HL-60/S4 treated with phorbol 12-myristate 13-acetate at 8.2 ng/mL for 4 days and 3 days (cell line): ENCODE results near the gene HSPA5.
"Not testable (repeated sequence)": the region's sequence is repeated elsewhere in the genome, so short reads cannot be mapped to it uniquely, and the experiment has no call there.

Experiments
- in situ Hi-C: fragments of 300-500 bp; cut with MboI; formaldehyde crosslinking; loops from 2 replicates; pipeline ENCODE4 v1.15.0; 2022; ENCODE audit warnings: low sequenced_read_pairs

HSPA5 gene

DNA sequence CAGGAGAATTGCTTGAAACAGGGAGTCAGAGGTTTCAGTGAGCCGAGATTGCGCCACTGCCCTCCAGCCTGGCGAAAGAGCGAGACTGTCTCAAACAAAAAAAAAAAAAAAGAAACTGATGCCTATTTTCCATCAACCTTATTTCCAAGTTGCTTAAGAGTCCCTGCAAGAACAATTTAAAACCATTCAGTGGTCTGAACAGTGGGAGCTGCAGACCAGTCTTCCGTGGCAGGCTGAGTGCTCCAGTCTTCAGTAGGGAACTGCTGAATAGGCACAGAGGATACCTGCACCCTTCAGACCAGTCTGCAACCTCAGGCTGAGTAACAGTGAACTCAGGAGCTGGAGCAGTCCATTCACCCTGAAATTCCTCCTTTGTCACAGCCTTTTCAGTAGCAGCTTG is 46.7 kb downstream of the HSPA5 start:
- in situ Hi-C loops = not testable (repeated sequence)

DNA sequence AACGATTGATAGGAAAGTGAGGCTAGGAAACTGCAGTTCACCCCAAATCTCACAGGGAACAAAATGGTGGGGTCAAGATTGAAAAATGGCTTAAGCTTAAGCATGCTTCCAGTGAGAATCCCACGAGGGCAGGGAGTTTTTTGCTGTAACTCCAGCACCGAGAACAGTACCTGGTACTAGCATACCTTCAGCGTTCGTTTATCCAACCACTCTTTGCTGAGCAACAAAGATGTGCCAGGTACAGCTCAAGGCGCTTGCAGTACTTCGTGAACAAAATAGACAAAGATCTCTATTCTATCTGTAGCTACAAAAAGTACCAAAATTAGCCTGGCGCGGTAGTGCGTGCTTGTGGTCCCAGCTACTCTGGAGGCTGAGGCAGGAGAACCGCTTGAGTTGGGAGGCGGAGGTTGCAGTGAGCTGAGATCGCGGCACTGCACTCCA is 50.8 kb downstream of the HSPA5 start:
- in situ Hi-C loops = no loop called here

DNA sequence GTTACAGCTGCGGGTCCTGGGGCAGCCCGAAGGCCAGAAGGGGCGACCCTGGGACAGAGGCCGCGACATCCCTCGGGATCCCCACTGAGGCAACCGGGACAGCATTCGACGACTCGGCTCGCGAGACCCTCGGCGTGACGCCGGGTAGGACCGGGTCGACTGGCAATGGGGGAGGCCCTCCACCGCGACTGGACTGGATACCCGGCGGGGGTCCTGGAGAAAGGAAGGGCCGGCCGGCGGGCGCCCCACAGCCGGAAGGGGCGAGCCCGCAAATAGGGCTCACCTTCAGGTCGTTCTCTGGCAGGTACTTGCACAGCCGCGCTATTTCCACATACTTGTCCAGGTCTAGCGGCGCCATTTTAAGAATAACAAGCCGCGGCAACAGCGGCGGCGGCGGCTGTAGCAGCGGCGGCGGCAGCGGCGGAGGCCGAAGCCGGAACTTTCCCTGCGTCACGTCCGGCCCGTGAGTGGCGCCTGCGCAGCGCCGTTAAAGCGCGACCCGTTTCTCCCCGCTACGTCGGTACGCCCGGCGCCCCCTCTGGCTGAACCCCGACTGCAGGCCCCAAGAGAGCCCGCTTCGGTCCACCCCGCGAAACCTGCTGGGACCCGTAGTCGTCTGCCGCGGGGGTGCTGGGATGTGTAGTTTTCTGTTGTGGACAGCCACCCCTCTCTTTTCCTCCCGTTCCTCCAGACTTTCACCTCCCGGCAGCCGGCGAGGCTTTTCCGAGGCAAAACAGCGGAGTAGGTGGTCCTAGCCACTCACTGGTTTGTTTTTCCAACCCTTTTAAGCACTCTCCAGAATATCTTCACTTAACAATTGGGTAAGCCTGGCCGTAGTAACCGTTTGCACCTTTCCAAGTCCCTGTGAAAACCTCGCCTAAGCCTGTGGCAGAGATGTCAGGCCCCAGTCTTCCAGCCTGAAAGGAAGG is 51.5 kb downstream of the HSPA5 start, which contains the start of gene PPP6C:
Gene PPP6C, minus strand, starts transcription at position 443 of the 929 bp plus-strand sequence. Its CDS starts 85 bp downstream, at position 358.
- in situ Hi-C loops = no loop called here

DNA sequence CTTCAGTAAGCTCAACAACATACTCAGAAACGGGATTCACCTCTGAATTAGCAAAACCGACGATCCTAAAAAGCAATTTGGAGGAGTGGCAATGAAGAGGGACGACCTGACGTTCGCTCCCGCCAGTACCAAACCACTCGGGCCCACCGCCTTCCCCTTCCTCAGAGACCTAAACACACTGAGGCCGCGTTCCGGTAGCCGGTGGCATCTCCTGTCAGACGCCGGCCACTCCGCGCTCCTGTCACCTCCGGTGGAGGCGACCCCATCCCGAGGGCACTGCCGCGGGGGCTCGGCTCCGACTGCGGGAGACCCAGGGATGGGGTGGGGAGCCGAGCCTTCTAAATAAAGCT is 52.2 kb downstream of the HSPA5 start:
- in situ Hi-C loops = no loop called here
